NCI-H2107 treated with DMSO at 0.1 percent for 48 hours (cell line): Measurements from ENCODE around the gene S1PR4.
"Not testable (repeated sequence)": the region's sequence is repeated elsewhere in the genome, so short reads cannot be mapped to it uniquely, and the experiment has no call there.

Experiments
- DNase-seq: peaks from one replicate; lab custom pipeline; 2025; ENCODE audit not compliant: unreplicated experiment; lab: John Stamatoyannopoulos, UW

Gene S1PR4

DNA sequence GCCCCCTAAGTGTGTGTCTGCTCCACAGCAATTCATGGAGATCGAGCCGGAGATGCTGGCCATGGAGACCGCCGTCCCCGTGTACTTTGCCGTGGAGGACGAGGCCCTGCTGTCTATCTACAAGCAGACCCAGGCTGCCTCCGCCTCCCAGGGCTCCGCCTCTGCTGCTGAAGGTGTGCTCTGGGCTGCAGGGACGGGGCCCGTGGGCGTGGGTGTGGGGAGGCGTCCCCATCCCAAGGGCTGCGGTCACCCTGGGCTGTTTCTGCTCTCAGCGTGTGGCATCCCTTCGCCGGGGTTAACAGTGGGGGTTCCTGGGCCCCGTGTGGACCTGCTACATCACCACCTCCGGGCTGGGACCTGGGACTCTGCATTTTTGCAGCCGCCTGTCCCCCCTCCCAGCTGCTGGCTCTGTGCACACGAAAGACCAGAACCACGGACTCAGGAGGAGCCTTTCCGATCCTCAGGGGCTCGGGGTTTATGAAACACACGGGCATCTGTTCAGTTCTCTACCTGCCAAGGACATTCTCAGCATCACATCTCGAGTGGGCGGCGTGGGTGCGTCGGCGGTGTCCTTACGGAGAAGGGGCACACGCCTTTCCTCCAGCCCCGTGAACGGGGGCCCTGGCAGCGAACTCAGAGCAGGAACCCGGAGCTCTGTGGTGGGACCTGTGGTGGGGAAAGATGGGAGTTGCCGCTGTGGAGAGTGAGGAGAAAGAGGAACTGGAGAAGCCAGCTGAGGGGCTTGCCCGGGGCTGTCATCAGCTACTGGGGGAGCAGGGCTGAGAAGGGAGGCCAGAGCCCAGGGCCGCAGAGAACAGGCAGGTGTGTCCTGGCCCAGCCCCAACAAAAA lies 14.9 kb downstream of the S1PR4 start:
- DNase-seq, result no peak

DNA sequence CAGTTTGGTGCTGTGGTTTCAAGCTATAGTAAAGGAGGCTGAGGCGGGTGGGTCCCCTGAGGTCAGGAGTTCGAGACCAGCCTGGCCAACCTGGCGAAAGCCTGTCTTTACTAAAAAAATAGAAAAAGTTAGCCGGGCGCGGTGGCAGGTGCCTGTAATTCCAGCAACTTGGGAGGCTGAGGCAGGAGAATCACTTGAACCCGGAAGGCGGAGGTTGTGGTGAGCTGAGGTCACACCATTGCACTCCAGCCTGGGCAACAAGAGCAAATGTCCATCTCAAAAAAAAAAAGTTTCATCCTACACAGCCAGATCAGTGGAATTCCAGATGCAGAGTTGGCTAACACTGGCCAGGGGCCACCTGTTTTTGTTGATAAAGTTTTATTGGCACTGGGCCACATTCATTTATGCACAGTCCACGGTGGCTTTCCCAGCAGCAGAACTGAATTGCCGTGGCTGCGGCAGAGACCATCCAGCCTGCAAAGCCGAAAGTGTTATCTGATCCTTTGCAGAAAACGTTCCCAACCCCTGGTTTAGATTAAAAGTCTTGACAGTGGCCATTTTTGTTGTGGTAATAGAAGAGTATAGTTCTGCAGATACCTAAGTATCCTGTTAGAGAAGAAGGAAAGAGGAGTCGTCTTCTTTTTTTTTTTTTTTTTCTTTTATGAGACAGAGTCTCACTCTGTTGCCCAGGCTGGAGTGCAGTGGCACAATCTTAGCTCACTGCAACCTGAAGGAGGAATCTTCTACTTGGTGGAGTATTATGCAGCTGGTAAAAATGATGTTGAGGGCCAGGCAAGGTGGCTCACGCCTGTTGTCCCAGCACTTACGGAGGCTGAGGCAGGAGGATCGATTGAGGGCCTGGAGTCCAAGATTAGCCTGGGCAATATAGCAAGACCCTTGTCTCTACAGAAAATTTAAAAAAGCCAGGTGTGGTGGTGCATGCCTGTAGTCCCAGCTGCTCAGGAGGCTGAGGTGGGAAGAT lies 15.8 kb downstream of the S1PR4 start:
- no peak for DNase-seq

DNA sequence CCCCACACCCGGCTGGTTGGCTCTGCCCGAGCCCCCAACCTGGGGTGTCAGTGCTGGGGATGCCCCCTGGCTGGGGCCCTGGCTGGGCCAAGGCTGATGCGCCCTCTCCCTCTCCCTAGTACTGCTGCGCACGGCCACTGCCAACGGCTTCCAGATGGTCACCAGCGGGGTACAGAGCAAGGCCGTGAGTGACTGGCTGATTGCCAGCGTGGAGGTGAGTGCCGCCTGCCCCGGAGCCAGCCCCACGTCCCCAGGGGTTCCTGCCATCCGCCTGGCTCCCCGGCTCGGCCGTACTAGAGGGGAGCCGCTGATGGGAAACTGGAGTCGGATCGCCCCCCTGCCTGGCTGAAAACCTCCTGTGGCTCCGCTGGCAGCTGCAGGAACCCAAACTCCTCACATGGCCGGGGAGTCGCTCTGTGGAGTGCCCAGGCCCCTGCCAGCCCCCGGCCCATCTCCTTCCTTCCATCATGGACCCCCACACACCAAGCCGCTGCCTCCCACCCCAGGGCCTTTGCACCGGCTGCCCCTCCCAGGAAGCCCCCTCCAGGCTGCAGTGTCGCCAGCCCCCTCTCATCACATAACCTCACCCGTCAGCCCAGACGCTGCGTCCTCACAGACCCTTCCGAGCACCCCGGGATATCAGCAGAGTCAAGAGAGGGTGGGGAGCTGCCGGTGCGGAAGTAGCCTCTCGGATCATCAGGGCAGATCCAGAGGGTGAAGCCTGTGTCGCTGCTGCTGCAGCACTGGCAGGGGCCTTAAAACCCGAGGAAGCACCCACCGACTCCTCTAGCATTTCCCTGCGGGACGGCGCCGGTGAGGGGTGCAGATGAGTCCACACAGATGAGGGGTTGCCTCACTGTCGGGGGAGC lies 17.7 kb downstream of the S1PR4 start:
- no peak for DNase-seq

DNA sequence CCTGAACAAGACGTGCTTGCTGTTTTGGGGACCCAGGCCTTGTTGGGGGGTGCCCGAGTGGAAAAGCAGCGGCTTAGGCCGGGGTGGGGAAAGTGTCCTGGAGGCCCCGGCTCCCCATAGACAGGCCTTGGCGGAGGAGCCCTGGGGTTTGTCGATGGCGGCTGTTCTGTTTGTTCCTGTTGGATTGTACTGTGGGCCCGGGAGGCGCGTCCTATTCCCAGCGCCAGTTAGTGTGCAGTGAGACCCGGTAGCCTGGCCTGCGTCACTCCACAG lies 18.3 kb downstream of the S1PR4 start:
- no peak for DNase-seq

DNA sequence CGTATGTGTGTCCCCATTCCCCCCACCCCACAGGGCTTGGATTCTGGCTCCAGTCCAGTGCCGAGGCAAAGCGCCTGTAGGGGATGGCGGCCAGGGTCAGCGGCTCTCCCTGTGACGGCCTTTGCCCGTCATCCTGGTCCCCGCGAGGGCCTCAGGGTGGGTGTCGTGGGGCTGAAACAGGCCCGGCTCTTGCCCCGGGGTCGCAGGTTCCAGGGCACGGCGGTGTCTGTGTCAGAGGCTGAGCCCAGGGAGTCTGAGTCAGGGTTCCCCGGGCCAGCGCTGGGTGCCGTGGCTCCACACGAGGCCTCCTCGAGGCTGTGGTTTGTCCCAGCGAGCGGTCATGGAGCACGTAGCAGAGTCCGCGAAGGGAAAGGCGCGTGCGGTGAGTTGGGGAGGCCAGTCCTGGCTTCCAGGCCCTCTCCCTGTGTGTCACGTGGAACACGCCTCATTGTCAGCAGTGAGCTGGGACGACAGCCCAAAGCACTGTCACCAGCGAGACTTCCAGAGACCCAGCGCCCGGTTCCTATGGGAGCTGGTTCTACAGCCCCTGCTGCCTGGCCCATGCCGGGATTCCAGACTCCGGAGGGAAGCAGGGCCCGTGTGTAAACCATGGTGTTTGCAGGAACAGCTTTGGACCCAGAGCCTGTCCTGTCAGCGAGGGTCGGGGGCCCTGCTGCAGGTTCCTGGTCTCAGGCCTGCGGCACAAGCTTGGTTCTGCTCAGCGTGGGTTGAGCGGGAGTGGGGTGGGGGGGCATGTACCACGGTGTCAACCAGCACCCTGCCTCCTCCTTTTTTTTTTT lies 20.5 kb downstream of the S1PR4 start:
- DNase-seq, result no peak

DNA sequence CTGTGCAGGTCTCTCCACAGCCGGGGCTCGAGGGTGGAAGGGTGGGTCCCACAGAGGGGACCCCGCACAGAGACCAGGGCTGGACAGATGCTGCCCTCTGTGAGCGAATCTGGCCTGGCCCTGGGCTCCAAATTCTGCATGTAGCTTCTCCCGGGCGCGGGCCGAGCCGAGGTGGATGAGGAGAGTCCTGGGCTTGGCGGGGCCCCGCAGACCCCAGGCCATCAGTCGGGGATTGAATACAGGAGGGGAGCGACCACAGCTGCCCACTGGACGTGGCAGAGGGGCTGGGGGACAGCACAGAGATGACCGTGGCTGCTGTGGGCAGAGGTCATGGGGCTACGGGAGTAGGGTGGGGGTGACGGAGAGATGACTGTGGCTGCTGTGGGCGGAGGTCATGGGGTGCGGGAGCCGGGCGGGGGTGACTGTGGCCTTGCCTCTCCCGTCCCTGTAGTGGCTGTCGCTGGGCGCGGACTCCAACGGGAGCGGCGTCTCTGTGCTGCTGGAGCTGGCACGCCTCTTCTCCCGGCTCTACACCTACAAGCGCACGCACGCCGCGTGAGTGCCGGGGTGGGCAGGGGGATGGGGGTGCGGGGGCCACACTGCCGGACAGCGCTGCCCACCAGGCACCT lies 22.6 kb downstream of the S1PR4 start:
- no peak for DNase-seq

DNA sequence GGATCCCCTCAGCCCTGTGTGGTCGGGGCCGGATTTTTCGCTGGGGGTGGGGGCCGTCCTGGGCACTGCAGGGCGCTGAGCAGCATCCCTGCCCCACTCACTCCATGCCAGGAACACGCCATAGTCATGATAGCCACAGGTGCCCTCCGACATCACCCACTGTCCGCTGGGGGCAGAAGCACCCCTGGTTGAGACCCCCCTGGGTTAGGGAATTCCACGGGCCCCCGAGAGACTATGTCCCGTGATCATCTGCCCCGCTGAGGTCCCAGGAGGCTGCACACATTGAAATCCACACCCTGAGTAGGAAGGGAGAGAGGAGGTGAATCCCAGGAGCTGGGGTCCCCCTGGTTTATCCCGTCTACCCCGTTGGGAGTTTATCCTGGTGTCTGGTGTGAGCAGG lies 23.3 kb downstream of the S1PR4 start:
- DNase-seq, result no peak

DNA sequence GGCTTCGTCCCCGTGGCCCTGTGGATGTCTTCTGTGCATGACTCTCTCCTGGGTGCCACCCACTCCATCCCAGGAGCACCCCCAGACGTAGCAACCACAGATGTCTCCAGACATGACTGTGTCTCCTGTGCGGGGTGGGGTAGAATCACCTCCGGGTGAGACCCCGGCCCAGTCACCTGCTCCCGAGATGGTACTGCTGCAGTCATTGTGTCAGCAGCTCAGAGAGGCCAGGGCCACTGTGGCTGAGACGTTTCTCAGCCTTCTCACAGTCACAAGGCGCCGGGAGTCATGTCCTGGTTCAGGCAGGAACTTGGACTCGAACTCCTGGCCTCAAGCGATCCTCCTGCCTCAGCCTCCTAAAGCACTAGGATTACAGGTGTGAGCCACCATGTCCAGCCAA lies 23.8 kb downstream of the S1PR4 start:
- DNase-seq, result no peak

DNA sequence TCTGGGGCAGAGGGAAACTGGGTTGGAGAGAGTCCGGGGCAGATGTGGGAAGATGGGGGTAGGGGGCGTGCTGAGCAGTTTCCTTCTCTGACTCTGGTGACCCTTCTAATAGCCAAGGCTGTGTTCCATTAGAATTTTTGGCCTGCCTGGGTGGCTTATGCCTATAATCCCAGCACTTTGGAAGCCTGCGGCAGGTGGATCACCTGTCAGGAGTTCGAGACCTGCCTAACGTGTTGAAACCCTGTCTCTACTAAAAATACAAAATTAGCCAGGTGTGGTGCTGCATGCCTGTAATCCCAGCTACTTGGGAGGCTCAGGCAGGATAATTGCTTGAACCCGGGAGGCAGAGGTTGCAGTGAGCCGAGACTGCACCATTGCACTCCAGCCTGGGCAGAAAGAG lies 24.3 kb downstream of the S1PR4 start:
- DNase-seq, result not testable (repeated sequence)

DNA sequence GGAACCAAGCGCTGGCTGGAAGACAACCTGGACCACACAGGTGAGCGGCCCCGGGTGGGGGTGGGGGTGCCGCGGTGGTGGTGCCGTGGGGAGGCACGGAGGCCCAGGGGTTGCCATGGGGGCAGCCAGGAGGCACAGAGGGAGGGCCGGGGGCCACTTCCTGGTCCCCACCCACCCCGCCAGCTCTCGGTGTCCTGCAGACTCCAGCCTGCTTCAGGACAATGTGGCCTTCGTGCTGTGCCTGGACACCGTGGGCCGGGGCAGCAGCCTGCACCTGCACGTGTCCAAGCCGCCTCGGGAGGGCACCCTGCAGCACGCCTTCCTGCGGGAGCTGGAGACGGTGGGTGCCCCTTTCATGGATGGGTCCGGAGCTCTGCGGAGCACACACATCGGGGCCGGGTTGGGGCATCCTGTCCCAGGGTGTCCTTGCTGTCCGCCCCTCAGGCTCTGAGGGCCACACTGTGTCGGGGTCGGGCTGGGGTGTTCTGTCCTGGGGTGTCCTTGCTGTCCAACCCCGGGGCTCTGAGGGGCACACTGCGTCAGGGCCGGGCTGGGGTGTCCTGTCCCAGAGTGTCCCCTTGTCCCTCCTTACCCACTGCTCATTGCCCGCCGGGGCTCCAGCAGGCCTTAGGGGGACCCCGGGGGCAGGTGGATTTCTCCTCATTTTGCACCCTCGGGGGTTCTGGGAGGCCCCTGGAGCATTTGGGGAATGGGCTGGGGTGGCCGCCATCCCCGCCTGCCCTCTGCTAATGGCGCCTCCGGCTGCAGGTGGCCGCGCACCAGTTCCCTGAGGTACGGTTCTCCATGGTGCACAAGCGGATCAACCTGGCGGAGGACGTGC lies 25.5 kb downstream of the S1PR4 start:
- DNase-seq, result no peak

DNA sequence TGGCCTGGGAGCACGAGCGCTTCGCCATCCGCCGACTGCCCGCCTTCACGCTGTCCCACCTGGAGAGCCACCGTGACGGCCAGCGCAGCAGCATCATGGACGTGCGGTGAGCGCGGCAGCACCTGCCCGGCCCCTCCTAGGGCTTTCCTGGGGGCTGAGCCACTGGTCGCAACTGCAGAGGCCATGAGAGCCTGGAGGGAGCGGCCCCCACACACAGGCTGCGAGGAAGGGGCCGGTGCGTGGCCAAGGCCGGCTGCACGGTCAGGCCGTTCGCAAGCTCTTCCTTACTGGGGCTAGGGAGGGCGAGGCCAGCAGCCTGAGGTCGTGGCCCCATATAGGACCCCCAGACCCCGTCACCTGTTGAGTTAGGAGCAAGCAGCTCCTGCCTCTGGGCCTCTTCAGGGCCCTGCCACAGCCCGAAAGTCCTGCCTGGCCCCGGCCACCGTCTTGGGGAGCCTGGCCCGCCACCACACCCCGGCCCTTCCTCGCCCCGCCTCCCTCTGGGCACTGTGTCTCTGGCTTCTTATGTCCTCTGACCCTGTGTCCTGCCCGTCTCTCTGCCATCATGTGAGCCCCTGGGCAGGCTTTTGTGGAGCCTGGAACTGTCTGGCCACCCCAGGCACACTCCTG lies 26.2 kb downstream of the S1PR4 start:
- no peak for DNase-seq

DNA sequence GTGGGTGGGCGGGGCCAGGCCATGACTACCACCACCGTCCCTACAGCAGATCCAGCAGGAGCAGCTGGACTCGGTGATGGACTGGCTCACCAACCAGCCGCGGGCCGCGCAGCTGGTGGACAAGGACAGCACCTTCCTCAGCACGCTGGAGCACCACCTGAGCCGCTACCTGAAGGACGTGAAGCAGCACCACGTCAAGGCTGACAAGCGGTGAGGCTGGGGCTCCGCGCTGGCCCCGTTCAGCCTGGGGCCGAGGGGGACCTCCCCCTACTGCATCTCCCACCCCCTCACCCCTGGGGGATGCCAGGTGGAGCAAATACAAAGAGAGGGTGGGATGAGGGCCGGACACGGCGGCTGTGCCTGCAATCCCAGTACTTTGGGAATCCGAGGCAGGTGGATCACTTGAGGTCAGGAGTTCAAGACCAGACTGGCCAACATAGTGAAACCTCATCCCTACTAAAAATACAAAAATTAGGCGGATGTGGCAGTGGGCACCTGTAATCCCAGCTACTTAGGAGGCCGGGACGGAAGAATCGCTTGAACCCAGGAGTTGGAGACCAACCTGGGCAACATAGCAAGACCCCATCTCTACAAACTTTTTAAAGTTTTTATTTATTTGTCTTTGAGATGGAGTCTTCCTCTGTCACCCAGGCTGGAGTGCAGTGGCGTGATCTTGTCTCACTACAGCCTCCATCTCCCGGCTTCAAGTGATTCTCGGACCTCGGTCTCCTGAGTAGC lies 27.8 kb downstream of the S1PR4 start:
- no peak for DNase-seq

DNA sequence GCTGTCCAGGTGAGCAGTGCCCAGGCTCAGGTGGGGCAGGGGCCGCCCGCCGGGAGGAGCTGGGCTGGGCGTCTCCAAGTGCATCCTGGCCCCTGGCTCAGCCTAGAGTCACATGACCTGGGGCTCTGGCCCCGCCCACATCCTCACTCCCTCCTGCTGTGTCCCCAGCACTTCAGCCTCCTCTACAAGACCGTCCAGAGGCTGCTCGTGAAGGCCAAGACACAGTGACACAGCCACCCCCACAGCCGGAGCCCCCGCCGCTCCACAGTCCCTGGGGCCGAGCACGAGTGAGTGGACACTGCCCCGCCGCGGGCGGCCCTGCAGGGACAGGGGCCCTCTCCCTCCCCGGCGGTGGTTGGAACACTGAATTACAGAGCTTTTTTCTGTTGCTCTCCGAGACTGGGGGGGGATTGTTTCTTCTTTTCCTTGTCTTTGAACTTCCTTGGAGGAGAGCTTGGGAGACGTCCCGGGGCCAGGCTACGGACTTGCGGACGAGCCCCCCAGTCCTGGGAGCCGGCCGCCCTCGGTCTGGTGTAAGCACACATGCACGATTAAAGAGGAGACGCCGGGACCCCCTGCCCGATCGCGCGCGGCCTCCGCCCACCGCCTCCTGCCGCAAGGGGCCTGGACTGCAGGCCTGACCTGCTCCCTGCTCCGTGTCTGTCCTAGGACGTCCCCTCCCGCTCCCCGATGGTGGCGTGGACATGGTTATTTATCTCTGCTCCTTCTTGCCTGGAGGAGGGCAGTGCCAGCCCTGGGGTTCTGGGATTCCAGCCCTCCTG lies 29.1 kb downstream of the S1PR4 start:
- DNase-seq, result no peak

DNA sequence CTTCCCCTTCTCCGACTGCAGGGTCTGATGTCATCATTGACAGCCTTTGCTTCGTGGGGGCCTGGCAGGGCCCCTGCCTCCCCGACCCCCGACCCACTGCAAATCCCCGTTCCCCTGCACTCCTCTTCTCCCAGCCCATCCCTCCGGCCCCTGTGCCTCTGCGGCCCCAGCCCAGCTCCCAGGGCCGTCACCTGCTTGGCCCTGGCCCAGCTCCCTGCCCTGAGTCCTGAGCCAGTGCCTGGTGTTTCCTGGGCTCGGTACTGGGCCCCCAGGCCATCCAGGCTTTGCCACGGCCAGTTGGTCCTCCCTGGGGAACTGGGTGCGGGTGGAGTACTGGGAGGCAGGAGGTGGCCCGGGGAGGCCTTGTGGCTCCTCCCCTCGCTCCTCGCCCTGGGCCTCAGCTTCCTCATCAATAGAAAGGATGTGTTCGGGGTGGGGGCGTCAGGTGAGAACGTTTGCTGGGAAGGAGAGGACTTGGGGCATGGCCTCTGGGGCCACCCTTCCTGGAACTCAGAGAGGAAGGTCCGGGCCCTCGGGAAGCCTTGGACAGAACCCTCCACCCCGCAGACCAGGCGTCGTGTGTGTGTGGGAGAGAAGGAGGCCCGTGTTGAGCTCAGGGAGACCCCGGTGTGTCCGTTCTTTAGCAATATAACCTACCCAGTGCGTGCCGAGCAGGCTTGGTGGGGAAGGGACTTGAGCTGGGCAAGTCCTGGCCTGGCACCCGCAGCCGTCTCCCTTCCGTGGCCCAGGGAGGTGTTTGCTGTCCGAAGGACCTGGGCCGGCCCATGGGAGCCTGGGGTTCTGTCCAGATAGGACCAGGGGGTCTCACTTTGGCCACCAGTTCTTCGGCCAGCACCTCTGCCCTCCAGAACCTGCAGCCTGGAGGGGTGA lies 30.0 kb downstream of the S1PR4 start:
- no peak for DNase-seq

DNA sequence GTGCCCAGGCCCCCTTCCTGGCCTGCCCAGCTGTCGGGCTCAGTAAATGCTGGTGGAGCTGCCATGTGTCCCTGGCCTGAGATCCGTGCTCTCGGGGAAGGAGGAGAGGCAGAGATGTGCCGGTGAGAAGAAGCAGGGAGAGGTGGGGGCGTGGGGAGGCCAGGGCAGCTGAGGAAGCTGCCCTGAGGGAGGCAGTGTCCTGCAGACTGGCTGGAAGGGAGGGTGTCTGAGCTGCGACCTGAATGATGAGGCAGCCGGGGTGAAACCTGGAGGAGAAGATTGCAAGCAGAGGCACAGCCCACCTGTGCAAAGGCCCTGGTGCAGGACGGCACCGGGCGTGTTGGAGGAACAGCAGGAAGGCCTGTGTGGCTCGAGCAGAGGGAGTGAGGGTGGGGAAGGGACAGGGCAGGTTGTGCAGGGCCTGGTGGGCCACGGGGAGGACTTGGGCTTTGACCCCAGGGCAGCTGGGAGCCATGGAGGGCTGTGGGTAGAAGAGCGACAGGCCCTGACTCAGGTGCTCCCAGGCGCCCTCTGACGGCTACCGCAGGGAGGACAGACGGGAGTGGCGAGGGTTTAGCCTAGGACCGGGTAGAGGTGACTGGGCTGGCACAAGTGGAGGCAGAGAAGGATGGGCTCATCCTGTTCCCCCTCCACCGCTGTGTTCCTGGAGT lies 31.9 kb downstream of the S1PR4 start:
- no peak for DNase-seq

DNA sequence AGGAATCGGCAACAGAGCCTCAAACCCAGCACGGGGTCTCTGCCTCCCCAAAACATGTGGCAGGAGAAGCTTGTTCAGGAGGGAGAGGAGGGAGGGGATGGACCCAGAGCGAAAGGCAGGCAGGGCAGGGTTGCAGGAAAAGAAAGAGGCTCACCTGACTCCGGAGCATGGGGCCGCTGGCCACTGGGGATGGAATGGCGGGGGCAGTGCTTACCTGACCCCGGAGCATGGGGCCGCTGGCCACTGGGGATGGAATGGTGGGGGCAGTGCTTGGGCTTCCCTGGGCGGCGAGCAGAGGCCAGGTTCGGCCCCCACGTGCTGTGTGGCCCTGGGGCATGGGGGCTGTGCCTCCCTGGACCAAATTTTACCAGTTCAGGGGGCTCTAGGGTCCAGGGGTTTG lies 32.6 kb downstream of the S1PR4 start:
- DNase-seq, result no peak
